ENCODE measurements around the gene ARSK.
"Not testable (repeated sequence)": the region's sequence is repeated elsewhere in the genome, so short reads cannot be mapped to it uniquely, and the experiment has no call there.

Gene ARSK

GRCh38 chr5:95621839-95622629, 67.1 kb downstream of the ARSK start:
- peak in 3 of 5 experiments; percentile 9 to 73 (median 54) for DNase-seq

- no peak for DNase-seq
These were observed 68.8 kb downstream of the ARSK start for GRCh38 chr5:95623706-95624105.

GRCh38 chr5:95624368-95624767, 69.5 kb downstream of the ARSK start:
- DNase-seq: no peak

GRCh38 chr5:95626701-95627100, 71.8 kb downstream of the ARSK start:
- DNase-seq: no peak

DNA sequence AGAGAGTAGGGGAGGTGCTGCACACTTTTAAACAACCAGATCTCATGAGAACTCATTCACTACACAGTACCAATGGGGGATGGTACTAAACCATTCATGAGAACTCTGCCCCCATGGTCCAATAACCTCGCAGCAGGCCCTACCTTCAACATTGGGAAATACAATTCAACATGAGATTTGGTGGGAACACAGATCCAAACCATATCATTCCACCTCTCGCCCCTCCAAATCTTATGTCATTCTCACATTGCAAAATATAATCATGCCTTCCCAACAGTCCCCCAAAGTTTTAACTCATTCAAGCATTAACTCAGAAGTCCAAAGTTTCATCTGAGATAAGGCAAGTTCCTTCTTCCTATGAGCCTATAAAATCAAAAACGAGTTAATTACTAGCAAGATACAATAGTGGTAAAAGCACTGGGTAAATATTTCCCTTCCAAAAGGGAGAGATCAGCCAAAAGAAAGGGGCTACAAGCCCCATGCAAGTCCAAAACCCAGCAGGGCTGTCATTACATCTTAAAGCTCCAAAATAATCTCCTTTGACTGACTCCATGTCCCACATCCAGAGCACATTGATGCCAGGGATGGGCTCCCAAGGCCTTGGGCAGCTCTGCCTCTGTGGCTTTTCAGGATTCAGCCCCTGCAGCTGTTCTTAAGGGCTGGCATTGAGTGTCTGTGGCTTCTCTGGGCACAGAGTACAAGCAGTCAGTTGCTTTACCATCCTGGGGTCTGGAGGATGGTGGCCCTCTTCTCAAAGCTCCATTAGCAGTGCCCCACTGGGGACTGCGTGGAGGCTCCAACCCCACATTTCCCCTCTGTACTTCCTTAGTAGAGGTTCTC, 73.3 kb downstream of the ARSK start:
- DNase-seq: no peak

DNA sequence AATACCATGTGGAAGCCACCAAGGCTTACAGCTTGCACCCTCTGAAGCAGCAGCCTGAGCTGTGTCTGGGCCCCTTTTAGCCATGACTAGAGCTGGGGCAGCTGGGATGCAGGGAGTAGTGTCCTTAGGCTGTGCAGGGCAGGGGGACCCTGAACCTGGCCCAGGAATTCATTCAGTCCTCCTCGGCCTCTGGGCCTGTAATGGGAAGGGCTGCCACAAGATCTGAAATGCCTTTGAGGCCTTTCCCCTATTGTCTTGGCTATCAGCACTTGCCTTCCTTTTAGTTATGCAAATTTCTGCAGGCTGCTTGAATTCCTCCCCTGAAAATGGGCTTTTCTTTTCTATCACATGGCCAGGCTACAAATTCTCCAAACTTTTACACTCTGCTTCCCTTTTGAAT, 74.0 kb downstream of the ARSK start:
- no peak for DNase-seq

GRCh38 chr5:95630394-95630917, 75.6 kb downstream of the ARSK start:
- DNase-seq: no peak

DNA sequence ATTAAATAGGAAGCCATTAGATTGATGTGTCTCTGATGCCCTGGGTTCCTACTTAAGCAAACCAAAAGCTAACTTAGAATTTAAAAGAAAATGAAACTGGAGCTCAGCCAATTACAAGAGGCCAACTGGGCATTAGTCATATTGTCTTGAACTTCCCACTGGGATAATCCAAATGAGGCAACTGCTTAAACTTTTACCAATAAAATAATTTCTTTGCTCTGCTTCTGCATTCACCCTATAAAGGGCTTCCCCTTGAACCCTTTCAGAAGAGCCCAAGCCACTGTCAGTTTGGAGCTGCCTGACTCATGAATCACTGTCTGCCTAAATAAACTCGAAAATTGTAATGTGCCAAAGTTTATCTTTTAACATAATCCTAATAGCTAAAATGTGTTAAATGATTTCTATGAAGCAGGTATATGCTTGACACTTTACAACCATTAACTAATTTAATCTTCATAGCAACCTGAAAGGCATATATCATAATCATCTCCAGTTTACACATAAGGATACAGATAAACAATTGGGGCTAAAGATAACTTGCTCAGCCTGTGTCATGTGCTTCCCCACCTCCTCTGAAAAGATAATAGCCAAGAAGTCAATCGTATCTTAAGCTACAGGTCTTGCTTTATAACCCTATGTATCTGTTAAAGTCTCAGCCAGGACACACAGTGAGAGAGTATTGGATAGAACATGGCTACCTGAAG, 76.5 kb downstream of the ARSK start:
- no peak for DNase-seq

- DNase-seq: peak in 4 of 5 experiments; percentile 42 to 91 (median 58)
These were observed 77.2 kb downstream of the ARSK start for GRCh38 chr5:95631991-95632675.

- DNase-seq: not testable (repeated sequence)
These were observed 78.0 kb downstream of the ARSK start for GRCh38 chr5:95632942-95633341.

DNA sequence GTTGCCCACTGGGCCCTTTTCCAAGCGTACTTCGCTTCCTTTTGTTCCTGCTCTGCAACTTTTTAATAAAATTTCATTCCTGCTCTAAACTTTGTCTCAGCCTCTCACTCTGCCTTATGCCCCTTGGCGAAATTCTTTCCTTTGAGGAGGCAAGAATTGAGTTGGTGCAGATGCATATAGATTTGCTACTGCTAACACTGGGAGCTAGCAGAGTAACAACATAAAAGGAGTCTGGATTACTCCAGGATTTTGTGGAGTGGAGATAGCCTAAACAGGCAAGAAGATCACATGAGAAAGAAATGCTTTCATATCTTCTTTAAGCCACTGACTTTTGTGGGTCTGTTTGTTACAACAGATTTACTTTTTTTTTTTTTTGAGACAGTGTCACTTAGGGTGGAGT, 78.8 kb downstream of the ARSK start:
- DNase-seq: no peak

DNA sequence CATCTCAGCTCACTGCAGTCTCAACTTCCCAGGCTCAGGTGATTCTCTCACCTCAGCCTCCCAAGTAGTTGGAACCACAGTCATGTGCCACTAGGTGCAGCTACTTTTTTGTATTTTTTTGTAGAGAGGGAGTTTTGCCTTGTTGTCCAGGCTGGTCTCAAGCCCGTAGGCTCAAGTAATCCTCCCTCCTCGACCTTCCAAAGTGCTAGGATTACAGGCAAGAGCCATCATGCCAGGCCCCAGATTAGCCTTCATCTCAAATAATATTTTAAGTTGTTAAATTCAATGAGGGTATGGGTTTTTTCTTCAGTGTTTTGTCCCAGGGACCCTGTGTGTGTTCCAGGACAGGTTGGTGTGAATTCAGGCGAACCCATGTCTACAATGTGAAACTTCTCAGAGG, 79.2 kb downstream of the ARSK start:
- DNase-seq: no peak

DNA sequence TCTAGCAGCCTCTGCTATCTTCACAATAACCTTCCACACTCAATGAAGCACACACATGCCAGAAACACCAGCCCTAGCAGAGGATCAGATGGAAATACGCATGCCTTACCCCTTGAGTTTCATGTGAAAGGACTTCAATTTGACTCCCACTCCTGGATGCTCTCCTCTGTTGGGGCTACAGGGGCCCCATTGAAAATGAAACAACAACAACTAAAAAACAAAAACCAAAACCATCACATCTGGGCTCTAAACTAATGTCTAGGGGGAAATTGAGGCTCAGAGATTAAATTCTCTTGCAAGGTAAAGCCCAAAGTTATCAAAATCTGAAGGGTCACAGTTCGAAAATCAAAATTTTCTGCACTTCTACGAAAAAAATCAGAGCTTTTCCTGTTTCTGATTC, 83.7 kb downstream of the ARSK start:
- DNase-seq: no peak

- DNase-seq: no peak
These were observed 86.9 kb downstream of the ARSK start for GRCh38 chr5:95641741-95642220.

DNA sequence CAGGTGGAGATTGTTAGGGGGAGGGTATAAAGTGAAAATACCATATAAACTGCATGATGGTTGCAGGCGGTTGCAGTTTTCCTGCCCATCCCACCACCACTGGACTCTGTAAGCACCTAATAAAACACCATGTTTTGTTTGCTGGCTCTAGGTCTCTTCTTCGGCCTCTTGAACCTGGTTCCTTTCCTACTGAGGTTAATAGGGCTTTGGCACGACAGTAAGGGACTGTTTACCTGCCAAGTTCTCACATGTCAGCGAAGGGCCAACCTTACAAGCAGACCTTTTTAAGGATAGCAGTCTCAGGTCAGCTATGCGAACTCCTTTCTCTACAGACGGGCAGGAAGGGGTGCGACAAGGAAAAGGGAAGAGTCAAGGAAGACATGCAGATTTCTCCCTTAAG, 88.3 kb downstream of the ARSK start:
- no peak for DNase-seq

- peak in 4 of 5 experiments; percentile 10 to 84 (median 22) for DNase-seq
These were observed 89.6 kb downstream of the ARSK start for GRCh38 chr5:95644351-95645042.

DNA sequence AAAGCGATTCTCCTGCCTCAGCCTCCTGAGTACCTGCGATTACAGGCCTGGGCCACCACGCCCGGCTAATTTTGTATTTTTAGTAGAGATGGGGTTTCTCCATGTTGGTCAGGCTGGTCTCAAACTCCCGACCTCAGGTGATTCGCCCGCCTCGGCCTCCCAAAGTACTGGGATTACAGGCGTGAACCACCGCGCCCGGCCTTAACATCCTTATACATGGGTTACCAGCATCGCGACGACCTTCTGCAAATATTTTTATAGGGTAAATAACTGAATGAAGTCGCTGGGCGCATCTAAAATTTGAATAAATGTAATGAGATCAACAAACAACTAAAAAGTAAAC, 91.3 kb downstream of the ARSK start:
- DNase-seq: not testable (repeated sequence)

GRCh38 chr5:95646569-95647431, 91.9 kb downstream of the ARSK start, which contains the start of gene RFESD:
Gene RFESD, plus strand, starts transcription at chr5:95646777. Its CDS starts 5,495 bp downstream, at chr5:95652272.
- DNase-seq: peak; percentile 87 to 98 (median 90)

GRCh38 chr5:95647886-95648860, 93.3 kb downstream of the ARSK start:
- peak in 1 of 5 experiments; percentile 78 for DNase-seq
